ENCODE results near the gene C18orf63. TPM values are rescaled to one million over a fixed set of nuclear protein-coding genes. Genes with fewer than 3 reads are reported as not detected.
"Not testable (repeated sequence)": the region's sequence is repeated elsewhere in the genome, so short reads cannot be mapped to it uniquely, and the experiment has no call there.

Gene C18orf63
- total RNA-seq, 1 experiment from 2014 or later = not detected

DNA sequence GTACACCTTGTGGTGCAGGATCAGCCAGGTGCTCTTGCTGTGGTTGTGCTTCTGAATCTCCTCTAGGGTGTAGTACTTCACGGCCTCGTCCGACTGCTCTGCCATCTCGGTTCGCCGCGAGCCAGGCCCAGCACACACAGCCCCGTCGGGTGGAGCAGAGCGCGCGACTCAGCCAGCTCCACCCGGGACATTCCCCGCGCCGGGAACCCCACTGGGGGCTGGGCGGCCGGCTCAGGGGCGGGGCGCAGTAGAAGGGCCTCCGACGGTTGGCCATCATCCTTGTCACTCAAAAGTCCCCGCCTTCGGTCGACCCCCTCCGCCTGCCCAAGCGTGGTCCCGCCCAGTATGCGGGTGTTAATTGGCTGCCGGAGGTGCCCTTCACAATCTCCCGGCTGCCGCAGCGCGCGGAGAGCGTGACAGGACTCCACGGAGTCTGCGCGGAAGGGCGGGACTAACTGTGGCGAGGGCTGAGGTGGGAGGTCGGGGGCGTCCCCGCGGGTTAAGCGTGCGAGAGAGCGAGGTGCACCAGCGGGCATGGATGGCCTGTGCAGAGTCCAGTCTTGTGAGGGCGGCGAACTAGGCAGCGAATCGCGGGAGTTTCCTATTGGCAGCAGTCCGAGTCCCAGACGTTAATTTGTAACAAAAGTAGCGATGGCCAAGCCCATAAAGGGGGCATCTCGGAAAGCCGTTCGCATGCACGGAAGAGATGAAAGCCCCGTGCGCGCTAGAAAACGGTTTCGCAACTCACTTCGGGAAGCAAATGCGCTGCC is 23.7 kb upstream of the C18orf63 start, which contains the start of gene CYB5A:
Gene CYB5A, minus strand, starts transcription at position 193 of the 770 bp plus-strand sequence. Its CDS starts 88 bp downstream, at position 105.
- DNase-seq (peak; percentile 94), ATAC-seq (peak; percentile 85)
- Histone ChIP-seq H3K9ac (ENCODE audit: low read length) (peak within 1 kb of the TSS; percentile 65), H4K20me1 (ENCODE audit: low read length) (no peaks in the 10 kb centered on the region), H3K36me3 (ENCODE audit: low read depth, low read length) (no peaks in the 10 kb centered on the region), H2AFZ (ENCODE audit: low read length) (peak within 1 kb of the TSS; percentile 92), H3K9me2 (replicated peaks; ENCODE audit: low read length) (no peaks in the 10 kb centered on the region), H3F3A (ENCODE audit: low read length, unreplicated experiment) (no peaks in the 10 kb centered on the region), H3K9me3 (ENCODE audit: low read length) (no peaks in the 10 kb centered on the region), H3K79me2 (ENCODE audit: low read length) (peaks cover 43% of the 10 kb centered on the region), H3K27me3 (ENCODE audit: low read length) (no peaks in the 10 kb centered on the region), H3K4me3 (ENCODE audit: low read length) (peak within 1 kb of the TSS; percentile 91), H3K4me1 (ENCODE audit: insufficient read depth, low read length) (peaks cover 32% of the 10 kb centered on the region), H3K27ac (ENCODE audit: low read length) (no peak within 1 kb of the TSS), H3K4me2 (ENCODE audit: low read length) (peak within 1 kb of the TSS; percentile 96)
- TF ChIP-seq CTCF (conservative IDR thresholded peaks at IDR 0.05; ENCODE audit: low read depth, low read length) = no peak
- no peak for TF ChIP-seq EZH2 (IDR thresholded peaks at IDR 0.05; ENCODE audit: low read length, unreplicated experiment)
- TF ChIP-seq EZH2phosphoT487 (IDR thresholded peaks at IDR 0.05; ENCODE audit: borderline replicate concordance, low read length) = no peak
- intact Hi-C loops (cut with micrococcal nuclease) = loop anchor here (1.0 to 2.0 kb wide), 2 partner anchors 25 to 39 kb away; no protein-coding TSS in a partner anchor
- no TSS peak for BruUV-seq (replicated peaks)
- ChIA-PET CTCF (interaction anchor here (0.6 kb wide), 2 partner anchors 25 to 260 kb away, joined by 4 to 5 read pairs; no protein-coding TSS in a partner anchor), POLR2A (ENCODE audit: unreplicated experiment) (no interaction called here)

DNA sequence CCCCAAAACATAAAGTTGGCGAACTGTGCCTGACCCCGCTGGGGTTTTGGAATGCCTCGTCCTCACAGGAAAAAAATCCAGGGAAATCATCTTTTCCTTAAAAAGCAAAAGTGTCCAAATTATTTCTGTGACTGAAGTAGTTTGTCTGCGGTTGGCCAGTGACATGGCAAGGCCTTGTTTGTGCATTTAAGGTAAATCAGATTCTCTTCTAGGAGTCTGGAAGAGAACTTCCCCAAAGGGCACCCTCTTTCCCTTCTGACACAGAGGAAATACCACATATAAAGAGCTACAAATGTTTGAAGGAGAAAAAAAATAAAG is 23.1 kb upstream of the C18orf63 start:
- no peaks in the 10 kb centered on the region for H4K20me1 ChIP-seq (ENCODE audit: low read length)
- POLR2A ChIA-PET (ENCODE audit: unreplicated experiment) = no interaction called here
- H3K27me3 ChIP-seq (ENCODE audit: low read length) = no peaks in the 10 kb centered on the region
- H3K79me2 ChIP-seq (ENCODE audit: low read length) = peaks cover 38% of the 10 kb centered on the region
- no peaks in the 10 kb centered on the region for H3F3A ChIP-seq (ENCODE audit: low read length, unreplicated experiment)
- no peaks in the 10 kb centered on the region for H3K36me3 ChIP-seq (ENCODE audit: low read depth, low read length)
- no peaks in the 10 kb centered on the region for H3K9me2 ChIP-seq (replicated peaks; ENCODE audit: low read length)
- peak overlapping the region; percentile 96 for H3K4me2 ChIP-seq (ENCODE audit: low read length)
- H3K4me1 ChIP-seq (ENCODE audit: insufficient read depth, low read length) = peaks cover 28% of the 10 kb centered on the region
- H3K9me3 ChIP-seq (ENCODE audit: low read length) = no peaks in the 10 kb centered on the region
- H3K4me3 ChIP-seq (ENCODE audit: low read length) = peak overlapping the region; percentile 91
- no peak for DNase-seq
- peak overlapping the region; percentile 39 for H3K9ac ChIP-seq (ENCODE audit: low read length)
- peak overlapping the region; percentile 92 for H2AFZ ChIP-seq (ENCODE audit: low read length)
- TF ChIP-seq EZH2 (IDR thresholded peaks at IDR 0.05; ENCODE audit: low read length, unreplicated experiment) (no peak), CTCF (conservative IDR thresholded peaks at IDR 0.05; ENCODE audit: low read depth, low read length) (no peak), EZH2phosphoT487 (IDR thresholded peaks at IDR 0.05; ENCODE audit: borderline replicate concordance, low read length) (no peak)
- CTCF ChIA-PET = interaction anchor here (0.6 kb wide), 1 partner anchor 259 kb away, joined by 4 read pairs; no protein-coding TSS in a partner anchor
- BruUV-seq (replicated peaks) = no TSS peak
- no peak for ATAC-seq
- H3K27ac ChIP-seq (ENCODE audit: low read length) = no peak overlapping the region
- intact Hi-C loops (cut with micrococcal nuclease) = loop anchor here (1.0 kb wide), 1 partner anchor 39 kb away; no protein-coding TSS in a partner anchor

DNA sequence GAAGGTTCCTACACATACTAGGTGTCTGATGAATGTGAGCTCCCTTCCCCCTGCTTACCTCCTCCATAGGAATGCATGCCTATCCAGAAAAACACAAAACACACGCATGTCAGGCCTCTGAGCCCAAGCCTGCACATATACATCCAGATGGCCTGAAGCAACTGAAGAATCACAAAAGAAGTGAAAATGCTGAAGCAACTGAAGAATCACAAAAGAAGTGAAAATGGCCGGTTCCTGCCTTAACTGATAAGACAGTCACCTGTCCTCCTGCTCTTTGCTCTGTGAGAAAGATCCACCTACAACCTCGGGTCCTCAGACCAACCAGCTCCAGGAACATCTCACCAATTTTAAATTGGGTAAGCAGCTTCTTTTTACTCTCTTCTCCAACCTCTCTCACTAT is 22.7 kb upstream of the C18orf63 start:
- intact Hi-C loops (cut with micrococcal nuclease) = loop anchor here (1.0 kb wide), 1 partner anchor 38 kb away; no protein-coding TSS in a partner anchor
- POLR2A ChIA-PET (ENCODE audit: unreplicated experiment); CTCF ChIA-PET: not testable (repeated sequence)

More for the DNA sequence above, 22.7 kb upstream of the C18orf63 start:
- H3K9ac ChIP-seq (ENCODE audit: low read length); DNase-seq; H2AFZ ChIP-seq (ENCODE audit: low read length); ATAC-seq; H3K9me3 ChIP-seq (ENCODE audit: low read length); H3F3A ChIP-seq (ENCODE audit: low read length, unreplicated experiment); BruUV-seq (replicated peaks); H4K20me1 ChIP-seq (ENCODE audit: low read length); H3K36me3 ChIP-seq (ENCODE audit: low read depth, low read length); H3K4me3 ChIP-seq (ENCODE audit: low read length); H3K4me2 ChIP-seq (ENCODE audit: low read length); H3K9me2 ChIP-seq (replicated peaks; ENCODE audit: low read length); H3K27me3 ChIP-seq (ENCODE audit: low read length); H3K27ac ChIP-seq (ENCODE audit: low read length): not testable (repeated sequence)
- Histone ChIP-seq H3K79me2 (ENCODE audit: low read length) (peaks cover 33% of the 10 kb centered on the region), H3K4me1 (ENCODE audit: insufficient read depth, low read length) (peaks cover 26% of the 10 kb centered on the region)

Measured in PC-3 (cell line).